AG04449 (cell line): ENCODE measurements around the gene USP36.
"Not testable (repeated sequence)": the region's sequence is repeated elsewhere in the genome, so short reads cannot be mapped to it uniquely, and the experiment has no call there.

Experiments
- CTCF ChIA-PET: fragments of 350-600 bp; formaldehyde crosslinking; extraction: SDS; loops from one replicate; lab custom pipeline; 2021; ENCODE audit warnings: antibody characterized with exemption; lab: Yijun Ruan, JAX
- POLR2A ChIA-PET: fragments of 400-600, 350-600 bp; formaldehyde crosslinking; extraction: SDS; loops from one replicate; lab custom pipeline; 2020; ENCODE audit warnings: antibody characterized with exemption, inconsistent platforms; lab: Yijun Ruan, JAX
- DNase-seq: peaks from one replicate; pipeline ENCODE4 v3.0.0-alpha.2; 2010; ENCODE audit warnings: low read depth, low spot score
- H3K4me3 ChIP-seq: 2 replicates; pipeline ENCODE4 v1.5.1; 2011; ENCODE audit warnings: low read depth, mild to moderate bottlenecking, control low read depth, low read length
- CTCF ChIP-seq: IDR thresholded peaks from one replicate; pipeline ENCODE4 v1.5.1; 2011; ENCODE audit warnings: mild to moderate bottlenecking, moderate library complexity, low read length, control low read depth, inconsistent platforms; ENCODE audit not compliant: insufficient read depth; ENCODE audit errors: missing control alignments

Gene USP36

GRCh38 chr17:78781104-78781892 lies 59.3 kb downstream of the USP36 start:
- ChIA-PET CTCF (no interaction called here), POLR2A (interaction anchor here (0.7 kb wide), 2 partner anchors 12 to 360 kb away, joined by 3 to 4 read pairs; no protein-coding TSS in a partner anchor)
- no peak for DNase-seq
- no peak for TF ChIP-seq CTCF
- peak overlapping the region; percentile 76 for H3K4me3 ChIP-seq

GRCh38 chr17:78780335-78780734 lies 60.3 kb downstream of the USP36 start:
- ChIA-PET POLR2A (interaction anchor here (0.7 kb wide), 2 partner anchors 11 to 359 kb away, joined by 3 to 4 read pairs; no protein-coding TSS in a partner anchor), CTCF (interaction anchor here (0.9 kb wide), 1 partner anchor 71 kb away, joined by 3 read pairs; no protein-coding TSS in a partner anchor)
- TF ChIP-seq CTCF, result no peak
- H3K4me3 ChIP-seq, result no peak overlapping the region
- DNase-seq, result no peak

- TF ChIP-seq CTCF, result no peak
- DNase-seq, result no peak
- ChIA-PET CTCF (interaction anchor here (0.9 kb wide), 1 partner anchor 71 kb away, joined by 3 read pairs; no protein-coding TSS in a partner anchor), POLR2A (no interaction called here)
- no peak overlapping the region for H3K4me3 ChIP-seq
These were observed 60.8 kb downstream of the USP36 start for GRCh38 chr17:78779850-78780249.

GRCh38 chr17:78779286-78779651 lies 61.3 kb downstream of the USP36 start:
- DNase-seq, H3K4me3 ChIP-seq, POLR2A ChIA-PET, CTCF ChIA-PET: not testable (repeated sequence)

- no peak for TF ChIP-seq CTCF
- H3K4me3 ChIP-seq, result no peak overlapping the region
- CTCF ChIA-PET, result interaction anchor here (0.7 kb wide), 1 partner anchor 21 kb away, joined by 3 read pairs; no protein-coding TSS in a partner anchor
- POLR2A ChIA-PET, result no interaction called here
- no peak for DNase-seq
These were observed 62.7 kb downstream of the USP36 start for GRCh38 chr17:78777881-78778280.

- no peak for DNase-seq
- no peak overlapping the region for H3K4me3 ChIP-seq
- no peak for TF ChIP-seq CTCF
- ChIA-PET CTCF (interaction anchor here (1.2 kb wide), 1 partner anchor 278 kb away, joined by 3 read pairs; no protein-coding TSS in a partner anchor), POLR2A (no interaction called here)
These were observed 65.5 kb downstream of the USP36 start for GRCh38 chr17:78774956-78775571.
